GM06990 (cell line): ENCODE results near the gene SLC25A31.

Experiments used
- DNase-seq: peaks from one replicate; pipeline ENCODE4 v3.0.0-alpha.2; 2011; ENCODE audit not compliant: insufficient read length; ENCODE audit errors: extremely low read depth
- H3K27me3 ChIP-seq: replicated peaks from 2 replicates; pipeline ENCODE4 v1.6.0; 2011; ENCODE audit warnings: low read length; ENCODE audit not compliant: control insufficient read depth, insufficient read depth
- H3K36me3 ChIP-seq: 2 replicates; pipeline ENCODE4 v1.5.1; 2011; ENCODE audit warnings: low read length; ENCODE audit not compliant: control insufficient read depth, insufficient read depth
- H3K4me3 ChIP-seq: replicated peaks from 2 replicates; pipeline ENCODE4 v1.5.1; 2011; ENCODE audit warnings: low read depth, mild to moderate bottlenecking, control low read depth, low read length
- TF ChIP-seq, protein P1 (sequence below): IDR thresholded peaks from 2 replicates; pipeline ENCODE4 v1.5.1; 2011; ENCODE audit warnings: low read length, control low read depth, mild to moderate bottlenecking, inconsistent platforms; ENCODE audit not compliant: insufficient read depth, poor library complexity, severe bottlenecking

SLC25A31 gene

DNA sequence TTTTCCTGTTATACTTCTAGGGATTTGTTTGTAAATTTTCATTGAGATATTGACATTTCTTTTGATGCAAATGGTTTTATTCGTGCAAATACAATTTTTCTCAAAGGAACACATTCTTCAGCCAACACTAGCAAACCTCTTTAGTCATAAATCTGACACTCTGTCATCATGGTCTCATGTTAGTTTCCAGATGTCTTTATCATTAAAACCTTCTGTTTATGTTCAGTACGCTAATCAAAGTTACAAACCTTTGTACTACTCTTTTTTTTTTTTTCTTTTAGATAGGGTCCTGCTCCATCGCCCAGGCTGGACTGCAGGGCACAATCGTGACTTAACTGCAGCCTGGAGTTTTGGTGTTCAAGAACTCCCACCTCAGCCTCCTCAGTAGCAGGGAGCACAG lies 7.1 kb downstream of the SLC25A31 start:
- no peaks in the 10 kb centered on the region for H3K36me3 ChIP-seq
- no peak for DNase-seq
- H3K27me3 ChIP-seq: no peaks in the 10 kb centered on the region
- TF ChIP-seq, protein P1, sequence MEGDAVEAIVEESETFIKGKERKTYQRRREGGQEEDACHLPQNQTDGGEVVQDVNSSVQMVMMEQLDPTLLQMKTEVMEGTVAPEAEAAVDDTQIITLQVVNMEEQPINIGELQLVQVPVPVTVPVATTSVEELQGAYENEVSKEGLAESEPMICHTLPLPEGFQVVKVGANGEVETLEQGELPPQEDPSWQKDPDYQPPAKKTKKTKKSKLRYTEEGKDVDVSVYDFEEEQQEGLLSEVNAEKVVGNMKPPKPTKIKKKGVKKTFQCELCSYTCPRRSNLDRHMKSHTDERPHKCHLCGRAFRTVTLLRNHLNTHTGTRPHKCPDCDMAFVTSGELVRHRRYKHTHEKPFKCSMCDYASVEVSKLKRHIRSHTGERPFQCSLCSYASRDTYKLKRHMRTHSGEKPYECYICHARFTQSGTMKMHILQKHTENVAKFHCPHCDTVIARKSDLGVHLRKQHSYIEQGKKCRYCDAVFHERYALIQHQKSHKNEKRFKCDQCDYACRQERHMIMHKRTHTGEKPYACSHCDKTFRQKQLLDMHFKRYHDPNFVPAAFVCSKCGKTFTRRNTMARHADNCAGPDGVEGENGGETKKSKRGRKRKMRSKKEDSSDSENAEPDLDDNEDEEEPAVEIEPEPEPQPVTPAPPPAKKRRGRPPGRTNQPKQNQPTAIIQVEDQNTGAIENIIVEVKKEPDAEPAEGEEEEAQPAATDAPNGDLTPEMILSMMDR: no peak
- H3K4me3 ChIP-seq: no peak overlapping the region

DNA sequence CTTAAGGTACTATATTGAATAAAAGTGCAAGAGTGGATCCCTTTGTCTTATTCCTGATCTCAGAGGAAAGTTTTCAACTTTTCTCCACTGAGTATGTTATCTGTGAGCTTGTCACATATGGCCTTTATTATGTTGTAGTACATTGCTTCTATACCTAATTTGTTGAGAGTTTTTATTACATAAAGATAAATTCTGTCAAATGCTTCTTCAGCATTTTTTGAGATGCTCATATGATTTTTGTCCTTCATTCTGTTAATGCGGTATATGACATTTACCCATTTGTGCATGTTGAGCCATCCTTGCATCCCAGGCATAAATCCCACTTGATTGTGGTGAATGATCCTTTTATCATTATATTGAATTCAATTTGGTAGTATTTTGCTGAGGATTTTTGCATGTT lies 11.0 kb downstream of the SLC25A31 start:
- no peak for DNase-seq
- no peak overlapping the region for H3K4me3 ChIP-seq
- H3K27me3 ChIP-seq: no peaks in the 10 kb centered on the region
- TF ChIP-seq, protein P1: no peak
- no peaks in the 10 kb centered on the region for H3K36me3 ChIP-seq

DNA sequence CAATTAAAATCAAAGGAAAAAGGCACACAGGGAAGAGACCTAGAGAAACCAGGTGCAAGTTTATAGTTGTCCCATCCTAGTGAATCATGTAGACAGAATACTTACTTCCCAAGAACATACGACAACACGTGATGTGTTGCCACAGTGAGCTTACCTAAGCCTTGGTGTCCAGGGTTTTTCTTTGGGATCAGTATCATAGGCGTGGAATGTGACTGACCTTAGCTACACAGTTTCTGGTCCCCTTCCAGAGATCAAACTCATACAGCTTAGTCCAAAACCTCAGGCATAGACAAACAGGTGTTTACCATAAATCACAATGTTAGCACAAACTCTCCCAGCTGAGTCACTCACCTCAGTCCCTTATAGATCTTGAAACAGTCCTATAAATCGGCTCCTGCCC lies 17.7 kb downstream of the SLC25A31 start:
- no peak for DNase-seq
- TF ChIP-seq, protein P1: no peak
- no peak overlapping the region for H3K4me3 ChIP-seq
- no peaks in the 10 kb centered on the region for H3K36me3 ChIP-seq
- H3K27me3 ChIP-seq: no peaks in the 10 kb centered on the region

DNA sequence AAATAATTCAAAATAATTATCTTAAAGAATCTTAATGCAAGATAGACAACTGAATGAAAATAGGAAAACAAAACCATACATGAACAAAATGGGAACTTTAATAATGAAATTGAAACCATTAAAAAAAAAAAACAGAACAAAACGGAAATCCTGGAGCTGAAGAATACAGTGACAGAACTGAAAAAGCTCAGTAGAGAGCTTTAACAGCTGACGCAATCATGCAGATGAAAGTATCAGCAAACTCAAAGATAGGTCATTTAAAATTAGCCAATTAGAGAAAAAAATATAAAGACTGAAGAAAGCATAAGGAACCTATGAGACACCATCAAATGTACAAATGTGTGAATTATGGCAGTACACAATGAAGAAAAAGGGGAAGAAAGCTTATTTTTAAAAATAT lies 18.8 kb downstream of the SLC25A31 start:
- no peak overlapping the region for H3K4me3 ChIP-seq
- TF ChIP-seq, protein P1: no peak
- H3K36me3 ChIP-seq: no peaks in the 10 kb centered on the region
- H3K27me3 ChIP-seq: no peaks in the 10 kb centered on the region
- no peak for DNase-seq

DNA sequence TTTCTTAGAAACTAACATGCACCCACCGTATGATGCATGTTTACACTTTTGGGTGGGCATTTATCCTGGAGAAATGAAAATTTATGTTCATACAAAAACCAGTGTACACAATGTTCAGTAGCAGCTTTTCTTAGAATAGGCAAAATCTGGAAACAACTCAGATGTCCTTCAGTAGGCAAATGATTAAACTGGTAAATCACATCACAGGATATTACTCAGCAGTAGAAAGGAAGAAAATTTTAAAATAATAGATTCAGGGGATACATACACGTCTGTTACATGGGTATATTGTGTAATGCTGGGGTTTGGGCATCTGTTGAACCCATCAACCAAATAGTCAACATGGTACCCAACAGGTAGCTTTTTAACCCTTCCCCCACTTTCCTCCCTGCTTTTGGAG lies 26.7 kb downstream of the SLC25A31 start:
- Histone ChIP-seq H3K36me3 (no peaks in the 10 kb centered on the region), H3K4me3 (no peak overlapping the region), H3K27me3 (no peaks in the 10 kb centered on the region)
- DNase-seq: no peak
- TF ChIP-seq, protein P1: no peak

DNA sequence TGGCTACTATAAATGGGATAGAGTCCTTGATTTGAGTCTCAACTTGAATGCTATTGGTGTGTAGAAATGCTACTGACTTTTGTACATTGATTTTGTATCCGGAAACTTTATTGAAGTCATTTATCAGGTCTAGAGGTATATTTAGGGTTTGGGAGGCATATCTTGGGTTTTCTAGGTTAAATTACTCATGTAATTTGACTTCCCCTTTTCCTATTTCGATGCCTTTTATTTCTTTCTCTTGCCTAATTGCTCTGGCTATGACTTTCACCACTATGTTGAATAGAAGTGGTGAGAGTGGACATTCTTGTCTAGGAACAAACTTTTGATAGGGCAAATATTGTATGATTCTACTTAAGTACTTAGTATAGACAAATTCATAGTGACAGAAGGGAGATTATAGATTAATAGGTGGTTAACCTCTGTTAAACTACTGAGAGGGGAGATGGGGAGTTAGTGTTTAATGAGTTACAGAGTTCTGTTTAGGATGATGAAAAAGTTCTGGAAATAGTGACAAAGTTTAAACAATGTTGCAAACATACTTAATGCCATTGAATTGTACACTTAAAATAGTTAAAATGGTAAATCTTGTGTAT lies 29.1 kb downstream of the SLC25A31 start:
- no peak for DNase-seq
- H3K27me3 ChIP-seq: no peaks in the 10 kb centered on the region
- H3K4me3 ChIP-seq: no peak overlapping the region
- TF ChIP-seq, protein P1: no peak
- no peaks in the 10 kb centered on the region for H3K36me3 ChIP-seq
